OCI-LY7 (cell line): ENCODE data around the gene DNAJA3.

Experiments
- EZH2phosphoT487 ChIP-seq: fragments of 200-600 bp; sonication (generic); IDR thresholded peaks from 2 replicates; pipeline ENCODE4 v1.6.1; 2018; ENCODE audit warnings: low read depth, borderline replicate concordance, mild to moderate bottlenecking, mixed run types, antibody characterized with exemption, low read length, moderate library complexity, mixed read lengths
- TF ChIP-seq, protein P1 (sequence below): fragments of 200-600 bp; sonication (generic); conservative IDR thresholded peaks from 2 replicates; pipeline ENCODE4 v1.5.1; 2014; ENCODE audit warnings: mild to moderate bottlenecking, antibody characterized with exemption, low read length, moderate library complexity, mixed read lengths

DNA sequence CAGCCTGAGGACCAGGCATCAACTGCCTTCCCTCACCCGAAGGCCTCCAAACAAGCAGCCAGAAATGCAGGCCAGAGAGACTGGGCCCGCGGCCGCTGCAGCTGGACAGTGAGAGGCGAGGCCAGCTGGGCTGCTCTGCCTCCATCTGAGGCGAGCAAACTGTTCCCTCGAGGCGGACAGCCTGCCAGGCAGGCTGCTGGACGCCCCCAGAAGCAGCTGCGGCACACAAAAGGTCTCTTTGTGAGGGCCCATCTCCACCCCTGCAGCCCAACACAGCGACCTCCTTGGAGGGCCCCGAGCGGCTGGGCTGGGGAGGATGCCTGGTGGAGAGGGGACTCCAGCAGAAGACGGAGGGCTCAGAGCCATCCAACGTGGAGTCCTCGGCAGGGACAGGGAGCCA lies 14.0 kb upstream of the DNAJA3 start:
- TF ChIP-seq, protein P1, sequence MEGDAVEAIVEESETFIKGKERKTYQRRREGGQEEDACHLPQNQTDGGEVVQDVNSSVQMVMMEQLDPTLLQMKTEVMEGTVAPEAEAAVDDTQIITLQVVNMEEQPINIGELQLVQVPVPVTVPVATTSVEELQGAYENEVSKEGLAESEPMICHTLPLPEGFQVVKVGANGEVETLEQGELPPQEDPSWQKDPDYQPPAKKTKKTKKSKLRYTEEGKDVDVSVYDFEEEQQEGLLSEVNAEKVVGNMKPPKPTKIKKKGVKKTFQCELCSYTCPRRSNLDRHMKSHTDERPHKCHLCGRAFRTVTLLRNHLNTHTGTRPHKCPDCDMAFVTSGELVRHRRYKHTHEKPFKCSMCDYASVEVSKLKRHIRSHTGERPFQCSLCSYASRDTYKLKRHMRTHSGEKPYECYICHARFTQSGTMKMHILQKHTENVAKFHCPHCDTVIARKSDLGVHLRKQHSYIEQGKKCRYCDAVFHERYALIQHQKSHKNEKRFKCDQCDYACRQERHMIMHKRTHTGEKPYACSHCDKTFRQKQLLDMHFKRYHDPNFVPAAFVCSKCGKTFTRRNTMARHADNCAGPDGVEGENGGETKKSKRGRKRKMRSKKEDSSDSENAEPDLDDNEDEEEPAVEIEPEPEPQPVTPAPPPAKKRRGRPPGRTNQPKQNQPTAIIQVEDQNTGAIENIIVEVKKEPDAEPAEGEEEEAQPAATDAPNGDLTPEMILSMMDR, result no peak
- TF ChIP-seq EZH2phosphoT487, result no peak
